ENCODE measurements around the gene SYP.
"Not testable (repeated sequence)": the region's sequence is repeated elsewhere in the genome, so short reads cannot be mapped to it uniquely, and the experiment has no call there.

SYP gene

DNA sequence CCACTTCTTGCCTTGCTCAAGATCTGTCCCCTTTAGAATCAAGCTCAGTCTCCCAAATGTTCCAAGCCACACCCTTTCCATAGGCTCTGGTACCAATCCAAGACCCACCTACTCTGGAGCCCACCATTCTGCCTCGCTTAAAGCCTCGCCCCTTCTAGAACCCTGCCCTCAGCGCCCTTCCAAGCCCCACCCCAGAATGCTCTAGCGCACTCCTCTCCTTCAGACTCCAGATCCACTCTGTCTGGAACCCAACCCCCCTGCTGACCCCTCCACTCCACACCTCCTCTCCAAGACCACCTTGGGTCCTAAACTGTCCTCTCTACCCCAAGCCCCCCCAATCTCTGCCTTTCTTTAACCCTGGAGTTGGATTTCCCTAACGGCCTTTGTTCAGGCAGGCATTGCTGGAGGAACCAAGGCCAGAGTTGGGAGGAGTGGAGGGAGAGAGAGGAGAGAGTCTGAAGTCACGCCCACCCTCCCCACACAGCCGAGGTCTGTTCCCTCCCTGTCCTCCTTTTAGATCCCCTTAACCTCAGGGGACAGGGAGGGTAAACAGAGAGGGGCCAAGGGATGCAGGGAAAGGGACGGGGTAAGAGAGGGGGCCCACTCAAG is 11.4 kb downstream of the SYP start:
- no peak for DNase-seq

DNA sequence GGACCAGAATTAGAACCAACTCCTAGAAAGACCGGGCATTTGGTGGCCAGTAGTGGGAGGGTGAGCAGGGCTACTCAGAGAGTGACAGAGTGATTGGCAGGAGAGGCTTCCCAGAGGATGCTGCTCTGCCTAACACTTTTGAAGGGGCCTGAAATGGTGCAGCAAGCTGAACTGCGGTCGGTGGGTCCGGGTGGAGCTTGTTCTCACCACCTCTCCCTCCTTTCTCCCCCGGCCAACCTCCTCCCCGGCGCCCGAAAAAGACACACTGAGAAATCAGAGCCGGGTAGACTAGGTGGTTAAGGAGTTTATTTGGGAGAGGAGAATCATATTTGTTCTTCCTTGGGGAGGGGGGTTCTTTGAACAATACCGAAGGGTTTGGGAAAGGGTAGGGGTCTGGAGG is 12.5 kb downstream of the SYP start:
- no peak for DNase-seq

DNA sequence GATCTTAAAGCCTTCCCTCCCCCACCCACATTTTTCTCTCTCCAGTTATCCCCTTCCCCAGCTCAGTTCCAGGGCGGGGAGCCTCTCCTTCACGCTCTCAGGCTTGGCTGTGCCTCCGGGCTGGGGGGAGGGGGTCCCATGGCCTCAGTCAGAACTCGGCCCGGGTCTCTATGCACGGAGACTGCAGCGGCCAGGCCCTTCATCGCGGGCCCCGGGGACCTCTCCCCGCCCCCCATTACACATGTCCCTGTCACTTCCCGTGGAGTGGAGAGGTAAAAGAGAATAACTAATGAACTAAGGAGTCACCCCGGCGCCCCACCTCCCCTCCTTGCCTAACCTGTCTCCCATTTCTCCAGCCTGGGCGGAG is 13.0 kb downstream of the SYP start:
- DNase-seq: no peak

DNA sequence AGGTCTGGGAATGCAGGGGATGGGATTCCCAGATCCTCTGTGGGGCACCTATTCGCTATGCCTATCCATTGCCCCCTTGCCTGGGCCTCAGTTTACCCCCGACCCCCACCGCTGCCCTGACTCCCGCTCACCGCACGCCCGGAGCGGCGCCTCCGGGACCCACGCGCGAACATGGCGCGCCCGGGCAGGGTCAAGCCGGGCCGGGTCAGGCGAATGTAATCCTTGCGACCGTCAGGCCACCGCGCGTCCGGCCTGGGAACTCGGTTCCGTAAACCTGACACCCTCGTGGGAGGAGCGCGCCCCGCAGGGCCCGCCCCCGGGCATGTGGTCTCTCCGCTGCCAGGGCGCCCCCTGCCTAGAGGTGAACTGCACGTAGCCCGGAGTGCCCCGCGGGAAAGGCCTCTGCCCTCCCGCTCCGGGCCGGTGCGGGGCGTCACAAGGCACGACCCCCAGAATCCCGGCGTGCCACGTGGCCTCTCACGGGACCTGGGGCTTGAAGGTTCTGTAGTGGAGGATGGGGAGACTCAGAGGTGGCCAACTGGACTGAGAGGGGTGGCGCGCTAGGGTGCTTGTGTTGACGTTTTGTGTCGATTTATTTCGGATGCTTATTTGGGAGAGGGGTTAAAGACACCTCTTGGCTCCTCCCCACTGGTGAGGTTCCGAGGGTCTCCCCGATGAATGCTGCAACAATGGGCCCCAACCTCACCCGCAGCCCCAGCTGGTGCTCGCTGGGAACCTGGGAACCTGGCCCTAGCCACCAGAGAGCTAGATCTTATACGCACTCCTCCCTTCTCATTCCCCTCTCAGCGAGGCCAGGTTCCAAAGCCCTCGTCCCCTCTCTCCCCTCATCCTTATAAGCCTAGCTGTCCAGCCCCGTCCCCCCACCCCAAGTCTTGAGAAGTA is 13.6 kb downstream of the SYP start, which contains the start of gene PRICKLE3:
TSS of gene PRICKLE3 (minus strand) at position 249 of the 903 bp plus-strand sequence. CDS start at position 173, 76 bp downstream.
- DNase-seq: peak; percentile 82

DNA sequence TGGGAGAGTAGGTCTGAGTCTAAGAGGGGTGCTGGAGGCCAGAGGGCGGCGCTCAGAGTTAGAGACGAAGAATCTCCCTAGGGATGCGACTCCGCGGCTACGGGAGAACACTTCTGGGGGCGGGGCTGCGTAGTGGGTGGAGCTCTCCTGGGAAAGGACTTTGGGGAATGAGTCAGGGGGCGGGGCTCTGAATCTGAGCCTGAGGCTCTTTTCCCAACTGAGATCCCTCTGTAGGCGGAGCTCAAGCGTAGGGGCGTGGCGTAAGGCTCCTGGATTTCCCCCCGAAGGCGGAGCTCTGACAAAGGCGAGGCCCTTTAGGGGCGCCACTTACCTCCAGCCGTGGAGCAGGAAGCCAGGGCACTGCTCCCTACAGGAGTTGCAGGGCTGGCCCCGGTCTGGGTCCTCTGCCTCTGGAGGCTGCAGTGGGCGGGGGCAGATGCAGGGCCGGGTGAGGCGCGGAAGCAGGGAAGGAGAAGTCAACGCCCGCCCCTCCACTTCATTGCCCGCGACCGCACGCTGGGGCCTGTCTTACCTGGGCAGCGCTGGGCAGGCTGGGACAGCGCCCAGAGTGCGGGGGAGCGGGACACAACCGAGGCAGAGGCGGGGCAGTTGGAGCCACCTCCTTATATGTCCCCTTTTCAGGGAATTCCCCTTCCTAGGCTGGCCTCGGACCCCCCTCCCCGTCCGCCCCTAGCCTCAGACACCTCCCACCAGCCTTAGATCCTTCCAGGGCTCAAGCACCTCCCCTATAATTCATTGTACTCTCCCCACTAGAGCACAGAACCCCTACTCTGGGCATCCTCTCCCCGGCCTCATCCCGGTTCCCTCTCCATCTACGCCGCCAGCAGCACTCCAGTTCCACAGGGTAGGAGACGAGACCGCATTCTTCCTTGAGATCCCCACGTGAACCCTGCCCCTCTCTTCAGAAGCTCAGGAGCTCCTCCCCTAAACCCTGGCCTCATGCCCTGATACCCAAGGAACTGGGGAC is 15.4 kb downstream of the SYP start:
- DNase-seq: no peak

DNA sequence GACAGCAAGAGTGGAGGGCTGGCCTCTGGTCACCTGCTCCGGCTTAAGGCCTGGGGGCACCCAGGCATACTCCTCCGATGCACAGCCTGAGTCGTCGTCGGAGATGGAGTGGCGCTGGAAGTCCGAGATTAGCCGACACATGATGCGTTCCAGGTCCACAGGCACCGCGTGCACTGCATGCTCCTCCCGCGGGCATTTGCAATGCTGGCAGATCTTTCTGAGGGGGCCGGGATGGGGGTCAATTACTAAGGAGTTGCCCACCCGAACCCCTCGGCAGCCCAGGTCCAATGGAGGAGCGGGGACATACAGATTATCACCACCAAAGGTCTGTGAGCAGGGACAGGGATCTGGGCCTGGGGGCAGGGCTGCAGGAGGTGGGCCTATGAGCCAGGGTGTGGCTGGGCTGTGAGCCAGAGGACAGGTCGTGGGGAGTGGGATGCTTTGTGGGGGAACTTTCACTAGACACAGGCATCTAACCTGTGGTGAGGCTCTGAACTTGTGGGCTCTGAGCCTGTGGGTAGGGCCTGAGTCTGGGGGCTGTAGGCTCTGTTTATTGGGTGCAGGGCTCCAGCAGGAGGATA is 16.2 kb downstream of the SYP start:
- no peak for DNase-seq

DNA sequence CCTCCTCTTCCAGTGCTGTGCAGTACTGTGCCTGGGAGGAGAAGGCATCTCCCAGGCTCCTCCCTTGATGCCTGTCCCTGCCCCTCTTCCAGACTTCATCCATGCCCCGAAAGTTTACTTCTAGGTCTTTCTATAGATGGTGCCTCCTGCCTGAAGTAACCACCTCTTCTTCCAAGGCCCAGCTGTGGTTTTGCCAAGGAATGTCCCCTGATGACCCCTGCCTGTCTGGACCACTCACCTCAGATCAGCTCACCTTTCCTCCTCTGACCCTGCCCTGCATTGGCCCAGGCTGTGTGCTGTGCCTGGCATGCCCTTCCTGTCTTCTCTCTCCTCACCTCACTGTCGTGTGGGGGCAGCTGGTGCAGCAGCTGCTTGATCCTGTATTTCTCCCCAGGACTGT is 20.6 kb downstream of the SYP start:
- DNase-seq: no peak

DNA sequence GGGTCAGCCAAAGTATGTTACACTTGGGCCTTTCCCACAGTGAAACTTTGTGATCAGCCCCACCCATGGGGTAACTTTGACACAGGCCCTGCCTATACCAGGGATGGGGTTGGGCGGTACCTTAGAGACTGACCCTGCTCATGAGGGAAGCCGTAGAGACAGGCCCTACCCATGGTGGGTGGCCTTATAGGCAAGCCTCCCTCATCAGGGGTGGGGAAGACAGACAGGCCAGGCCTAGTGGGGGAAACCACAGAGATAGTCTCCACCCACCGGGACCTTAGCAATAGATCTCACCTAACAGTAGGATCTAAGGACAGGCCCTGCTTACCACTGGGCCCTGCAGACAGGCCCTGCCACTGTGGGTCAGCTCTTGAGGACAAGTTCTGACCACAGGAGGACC is 21.5 kb downstream of the SYP start:
- no peak for DNase-seq

DNA sequence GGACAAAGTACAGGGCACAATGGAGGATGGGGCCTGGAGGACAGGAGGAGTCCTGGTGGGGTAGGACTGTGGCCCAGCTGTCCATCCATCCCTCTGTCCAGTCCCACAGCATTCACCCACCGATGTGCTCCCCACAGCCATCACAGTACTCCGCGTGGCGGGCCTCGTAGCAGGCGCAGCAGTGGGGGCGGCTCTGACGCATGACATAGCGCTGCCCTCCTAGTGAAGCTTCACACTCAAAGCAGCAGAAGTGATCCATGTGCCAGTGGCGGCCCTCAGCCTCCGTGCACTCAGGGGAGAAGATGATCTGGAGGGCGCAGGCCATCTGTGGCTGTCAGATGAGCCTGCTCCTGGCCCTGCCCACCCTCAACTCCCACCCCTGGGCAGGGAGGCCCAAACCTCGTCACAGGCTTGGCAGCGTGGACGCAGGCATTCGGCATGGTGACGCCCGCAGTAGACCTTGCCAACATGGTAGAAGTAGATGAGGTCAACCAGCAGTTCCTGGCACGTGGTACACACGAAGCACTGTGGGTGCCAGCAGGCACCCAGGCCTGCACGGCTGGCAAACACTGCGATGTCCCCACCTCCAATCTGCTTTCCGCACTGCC is 22.0 kb downstream of the SYP start:
- no peak for DNase-seq

DNA sequence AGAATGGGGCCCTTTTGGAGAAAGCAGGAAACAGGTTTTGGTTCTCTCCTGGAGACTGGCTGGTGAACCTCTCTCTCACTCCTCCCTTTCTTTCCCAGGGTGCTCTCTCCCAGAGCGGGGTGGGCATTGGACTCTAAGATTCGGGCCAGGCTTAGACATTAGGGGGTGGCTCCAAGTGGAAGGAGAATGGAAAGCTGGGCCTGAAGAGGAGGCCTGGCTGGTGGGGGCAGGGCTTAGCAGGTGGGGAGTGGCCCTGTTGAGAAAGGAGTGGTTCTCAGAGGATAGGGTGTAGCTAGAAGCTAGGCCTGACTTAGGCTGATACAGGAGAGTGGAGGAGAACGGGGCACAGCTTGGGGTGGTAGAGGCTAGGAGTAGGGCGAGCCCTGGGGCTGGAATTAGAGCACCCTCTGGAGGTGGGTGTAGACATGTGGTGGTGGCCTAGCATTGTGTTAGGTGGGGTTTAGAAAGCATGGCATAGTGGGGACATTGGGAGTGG is 22.6 kb downstream of the SYP start:
- no peak for DNase-seq

DNA sequence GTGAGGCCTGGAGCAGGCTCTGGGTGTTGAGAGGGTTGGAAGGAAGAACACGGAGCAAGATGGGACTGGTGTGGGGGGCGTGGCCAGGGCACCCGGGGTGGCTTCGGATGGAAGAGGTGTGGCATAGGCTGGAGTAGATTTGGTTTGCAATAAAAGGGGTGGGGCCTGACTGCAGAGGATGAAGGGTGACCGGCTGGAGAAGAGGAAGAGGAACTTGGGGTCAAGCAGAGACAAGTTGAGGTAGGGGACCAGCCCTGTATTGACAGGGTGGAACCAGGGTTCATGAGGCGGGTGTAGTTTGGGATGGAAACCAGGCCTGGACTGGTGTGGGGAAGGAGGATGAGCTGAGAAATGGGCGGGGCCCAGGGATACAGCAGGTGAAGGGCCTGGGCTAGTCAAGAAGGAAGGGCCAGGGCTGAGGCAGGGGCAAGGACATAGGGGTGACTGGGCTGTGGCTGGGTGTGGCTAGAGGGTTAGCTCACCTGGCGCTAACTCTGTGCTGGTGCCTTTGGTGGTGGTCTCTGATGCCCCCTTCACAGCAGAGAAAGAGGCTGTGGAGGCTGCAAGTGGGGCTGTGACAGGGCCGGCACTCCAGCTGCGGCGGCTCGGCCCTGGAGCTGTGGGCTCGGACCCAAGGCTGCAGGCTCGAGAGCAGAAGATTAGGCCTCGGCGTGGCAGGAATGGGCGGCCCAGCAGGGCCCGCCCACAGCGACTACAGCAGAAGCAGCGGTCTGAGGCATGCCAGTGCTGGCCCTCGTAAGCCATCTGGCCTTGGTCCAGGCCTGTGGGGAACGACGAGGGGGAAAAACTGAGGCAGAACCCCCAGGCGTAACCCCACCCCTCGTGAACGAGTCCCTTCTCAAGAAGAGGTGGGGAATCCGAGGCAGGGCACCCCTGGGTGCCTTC is 23.3 kb downstream of the SYP start:
- DNase-seq: no peak

DNA sequence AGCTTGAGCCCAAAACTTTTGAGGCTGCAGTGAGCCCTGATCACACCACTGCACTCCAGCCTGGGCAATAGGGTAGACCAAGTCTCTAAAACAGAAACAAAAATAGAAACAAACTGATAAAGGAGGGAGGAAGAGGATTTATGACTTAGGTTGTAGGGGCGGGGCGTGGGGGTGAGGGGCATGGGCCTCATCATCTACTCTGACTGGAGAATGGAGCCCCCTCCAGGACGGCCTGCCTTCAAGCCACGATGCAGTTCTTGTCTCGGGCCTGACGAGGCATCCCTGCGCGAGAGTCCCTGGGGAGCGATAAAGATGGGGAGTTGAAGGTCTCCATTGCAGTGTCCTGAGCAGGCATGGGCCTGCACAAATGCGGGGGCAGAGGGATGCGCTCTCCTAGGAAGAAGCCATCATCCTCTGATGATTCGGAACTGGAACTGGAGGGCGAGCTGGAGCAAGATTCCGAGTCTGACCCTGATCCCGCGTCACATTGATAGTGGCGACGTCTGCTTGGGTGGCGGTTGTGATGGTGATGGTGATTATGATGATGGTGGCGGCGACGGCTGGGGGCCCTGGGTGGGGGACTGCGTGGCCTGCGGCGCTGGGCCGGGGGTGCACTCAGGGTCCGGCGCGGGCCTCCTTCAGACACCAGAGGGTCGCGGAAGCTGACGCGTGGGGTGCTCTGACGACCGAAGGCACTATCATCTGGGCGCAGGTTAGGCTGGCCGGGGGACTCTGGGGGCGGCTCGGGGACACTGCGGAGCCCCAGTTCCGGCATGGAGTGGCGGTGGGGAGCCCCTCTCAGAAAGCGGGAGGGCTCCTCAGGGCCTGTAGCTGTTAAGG is 24.3 kb downstream of the SYP start:
- no peak for DNase-seq

DNA sequence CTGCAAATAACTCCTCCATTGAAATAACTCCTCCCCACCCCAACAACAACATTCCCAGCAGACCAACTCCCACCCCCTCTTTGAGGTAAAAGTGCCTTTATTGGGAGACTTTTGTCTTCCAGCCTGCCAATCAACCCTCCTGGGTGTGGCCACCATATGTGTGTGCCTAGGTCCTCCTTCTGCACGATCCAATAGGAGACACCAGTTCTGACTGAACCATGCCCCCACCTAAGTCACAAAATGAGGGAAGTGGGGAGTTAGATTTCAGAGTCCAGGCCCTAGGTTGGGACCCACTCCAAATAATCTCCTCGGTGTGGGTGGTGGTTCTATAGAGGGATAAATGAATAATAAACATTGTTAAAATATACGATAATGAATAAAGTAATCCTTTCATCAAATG is 25.3 kb downstream of the SYP start:
- no peak for DNase-seq

DNA sequence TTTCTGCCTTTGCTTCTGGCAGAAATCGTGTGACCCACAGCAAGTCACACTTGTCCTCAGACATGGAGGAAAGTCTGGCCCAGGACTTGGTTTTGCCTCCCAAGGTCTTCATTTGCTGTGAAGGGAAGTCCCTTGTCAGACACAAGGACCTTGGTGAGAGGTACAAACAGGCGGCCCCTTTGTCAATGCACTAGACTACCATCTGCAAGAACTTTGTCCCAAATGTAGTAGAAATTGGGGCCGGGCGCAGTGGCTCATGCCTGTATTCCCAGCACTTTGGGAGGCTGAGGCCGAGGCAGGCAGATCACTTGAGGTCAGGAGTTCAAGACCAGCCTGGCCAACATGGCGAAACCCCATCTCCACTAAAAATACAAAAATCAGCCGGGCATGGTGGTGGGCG is 26.4 kb downstream of the SYP start:
- DNase-seq: not testable (repeated sequence)

DNA sequence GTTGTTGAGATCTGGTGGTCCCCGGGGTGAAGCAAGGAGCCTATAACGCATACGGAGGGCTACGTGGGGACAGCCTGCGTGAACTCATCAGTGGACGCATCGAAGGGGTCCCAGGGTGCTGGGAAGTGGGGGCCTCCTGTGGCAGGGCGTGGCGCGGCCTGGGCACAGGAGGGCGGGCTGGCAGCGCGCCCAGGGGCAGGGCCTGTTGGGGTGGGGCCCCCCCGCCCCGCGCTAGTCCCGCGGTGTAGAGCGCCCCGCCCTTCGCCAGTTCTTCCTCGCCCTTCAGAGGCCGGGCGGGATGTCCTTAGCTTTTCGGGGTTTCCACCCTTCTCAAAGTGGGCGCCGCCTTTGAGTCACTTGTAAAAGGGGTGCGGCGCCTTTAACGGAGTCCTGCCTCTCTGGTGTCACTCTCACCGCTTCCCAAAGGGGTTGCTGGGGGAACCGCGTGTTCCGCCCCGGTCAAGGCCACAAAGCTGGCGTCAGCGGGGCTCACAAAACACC is 27.7 kb downstream of the SYP start:
- peak; percentile 79 for DNase-seq

DNA sequence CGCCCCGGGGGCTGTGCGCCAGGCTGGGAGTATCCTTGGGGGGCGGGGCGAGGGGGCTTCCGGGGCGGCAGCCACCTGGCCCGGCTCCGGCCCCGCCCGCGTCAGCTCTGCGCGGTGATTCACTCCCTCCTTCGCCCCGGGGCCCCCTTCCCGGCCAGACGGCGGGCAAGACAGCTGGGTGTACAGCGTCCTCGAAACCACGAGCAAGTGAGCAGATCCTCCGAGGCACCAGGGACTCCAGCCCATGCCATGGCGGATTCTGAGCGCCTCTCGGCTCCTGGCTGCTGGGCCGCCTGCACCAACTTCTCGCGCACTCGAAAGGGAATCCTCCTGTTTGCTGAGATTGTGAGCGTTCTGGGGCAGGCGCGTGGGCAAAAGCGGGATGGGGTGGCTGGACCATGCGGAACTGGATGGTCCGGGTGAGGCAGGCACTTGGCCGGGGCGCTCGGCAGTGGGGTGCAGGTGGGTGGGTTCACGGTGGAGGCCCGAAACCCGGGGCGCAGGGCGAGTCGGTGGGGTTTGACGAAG is 28.2 kb downstream of the SYP start, which contains the start of gene PLP2:
TSS of gene PLP2 (plus strand) at position 147 of the 528 bp plus-strand sequence. CDS start at position 250, 103 bp downstream.
- DNase-seq: peak; percentile 83

DNA sequence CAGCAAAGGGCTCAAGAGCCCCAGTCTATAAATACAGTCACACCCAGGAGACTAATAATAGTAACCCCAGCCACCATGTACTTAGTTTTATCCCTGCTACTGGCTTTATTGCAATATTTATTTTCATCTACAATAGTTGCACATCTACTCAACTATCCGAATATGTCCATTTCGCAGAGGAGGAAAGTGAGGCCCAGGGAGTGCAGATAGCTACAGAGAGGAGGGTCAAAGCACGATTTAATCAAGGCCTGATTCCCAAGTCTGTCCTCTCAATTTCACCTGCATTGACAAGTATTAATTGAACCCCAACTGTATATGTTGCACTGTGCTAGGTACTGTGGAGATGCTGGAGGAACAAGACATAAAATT is 32.3 kb downstream of the SYP start:
- no peak for DNase-seq

DNA sequence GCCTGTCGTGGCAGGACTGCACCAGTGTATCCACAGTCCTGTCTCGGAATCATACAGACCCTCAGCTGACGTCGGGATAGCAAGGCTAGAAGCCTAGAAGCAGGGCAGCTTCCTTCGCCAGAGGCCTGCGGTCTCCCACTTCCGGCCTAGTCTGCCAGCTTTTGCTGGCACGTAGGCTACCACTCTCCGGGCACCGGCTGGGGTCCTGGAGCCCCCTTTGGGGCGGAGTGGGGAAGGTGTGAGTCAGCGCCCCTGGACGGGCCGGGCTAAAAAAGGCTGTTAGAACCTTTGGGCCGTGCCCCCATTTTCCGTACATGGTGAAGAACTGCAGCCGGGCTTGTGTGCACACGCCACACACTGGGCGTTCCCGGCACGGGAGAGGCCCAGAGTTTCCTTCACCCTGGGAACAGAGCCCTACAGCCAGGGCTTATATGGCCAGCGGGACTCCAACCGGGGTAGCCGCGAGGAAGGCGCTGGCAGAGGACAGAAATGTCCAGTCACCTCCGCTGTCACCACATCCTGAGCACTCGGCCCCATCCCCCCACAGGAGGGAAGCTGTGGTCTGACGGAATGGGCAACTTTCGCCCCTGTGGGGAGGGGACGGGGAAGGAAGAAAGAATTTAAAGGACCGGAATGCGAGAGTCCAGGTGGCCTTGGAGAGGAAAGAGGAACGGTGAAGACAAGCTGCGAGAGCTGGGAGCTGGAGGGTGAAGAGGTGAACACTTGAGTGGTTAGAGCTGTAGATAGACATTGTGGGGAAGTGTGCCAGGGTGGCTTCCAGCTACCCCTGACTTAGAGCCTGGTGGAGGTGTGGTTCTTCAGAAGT is 32.9 kb downstream of the SYP start:
- DNase-seq: peak; percentile 81

Data from activated CD8-positive, alpha-beta memory T cell treated with anti-CD3 and anti-CD28 coated beads, Interleukin-2, amount 50 U/mL, for 48 hours (primary cell).